HCT116 (cell line): ENCODE measurements around the gene SIK3. TPM values are rescaled to one million over a fixed set of nuclear protein-coding genes. Genes with fewer than 3 reads are reported as not detected.

Experiments
- ATAC-seq: fragments of 200-7000 bp; cut with Tn5 transposase; 2 replicates; pipeline ENCODE4 v1.9.1; 2020; ENCODE audit warnings: mild to moderate bottlenecking, moderate library complexity
- BruUV-seq: library from RNA; stranded (reverse); fragments of 400-500 nt; replicated peaks from 2 replicates; lab custom pipeline; 2021; lab: Mats Ljungman, UMichigan
- CTCF ChIA-PET: fragments of 300-600 bp; sonication (Branson Sonifier 250); formaldehyde crosslinking; loops from one replicate; lab custom pipeline; 2021; ENCODE audit warnings: antibody characterized with exemption; lab: Charles Lee
- POLR2A ChIA-PET: fragments of 300-600, 350-600 bp; sonication (Branson Sonifier 250); formaldehyde crosslinking; loops from one replicate; lab custom pipeline; 2021; ENCODE audit warnings: antibody characterized with exemption; lab: Charles Lee
- RAD21 ChIA-PET, 2 experiments: fragments of 300-600 bp; sonication (Branson Sonifier 250); formaldehyde crosslinking; loops; one replicate each; lab custom pipeline; 2023; ENCODE audit warnings: low total read pairs in 2 of 2; ENCODE audit not compliant: uncharacterized antibody in 2 of 2, unreplicated experiment in 2 of 2, low non-redundant PET in 1 of 2; lab: Charles Lee
- DNase-seq: peaks from one replicate; pipeline ENCODE4 v3.0.0-alpha.2; 2010; ENCODE audit warnings: low read depth, low spot score
- H2AFZ ChIP-seq: fragments of 200-600 bp; shearing (Covaris generic), sonication (generic); 2 replicates; pipeline ENCODE4 v1.6.1; 2017; ENCODE audit warnings: low read depth, mixed run types, mixed read lengths, antibody characterized with exemption, low read length; ENCODE audit not compliant: poor library complexity, severe bottlenecking
- H3K27ac ChIP-seq: 2 replicates; pipeline ENCODE4 v1.5.1; 2012; ENCODE audit warnings: low read depth, low read length
- H3K27me3 ChIP-seq: fragments of 200-600 bp; sonication (generic); 2 replicates; pipeline ENCODE4 v1.6.1; 2016; ENCODE audit warnings: mixed run types, low read length, mixed read lengths; ENCODE audit not compliant: insufficient read depth
- H3K36me3 ChIP-seq, 2 experiments: fragments of 200-500 bp in 1 of 2; fragments of 200-600 bp in 1 of 2; sonication (Bioruptor generic) in 1 of 2; sonication (generic) in 1 of 2; 2 replicates each; pipeline versions ENCODE4 v1.5.1 to v1.6.1; 2014 to 2016; ENCODE audit warnings: low read length in 2 of 2, inconsistent platforms in 1 of 2, mixed read lengths in 1 of 2, mixed run types in 1 of 2; ENCODE audit not compliant: insufficient read depth in 2 of 2, control insufficient read depth in 1 of 2
- H3K4me1 ChIP-seq, 2 experiments: fragments of 200-600 bp in 1 of 2; sonication (generic) in 1 of 2; 2 replicates each; pipeline versions ENCODE4 v1.5.1 to v1.6.1; 2012 to 2017; ENCODE audit warnings: low read length in 2 of 2, inconsistent platforms in 1 of 2, mild to moderate bottlenecking in 1 of 2, mixed read lengths in 1 of 2, mixed run types in 1 of 2, moderate library complexity in 1 of 2; ENCODE audit not compliant: insufficient read depth in 2 of 2, control insufficient read depth in 1 of 2
- H3K4me2 ChIP-seq: fragments of 200-600 bp; sonication (generic); 2 replicates; pipeline ENCODE4 v1.6.1; 2017; ENCODE audit warnings: mixed run types, low read length, mixed read lengths
- H3K4me3 ChIP-seq, 2 experiments: fragments of 200-600 bp in 1 of 2; sonication (generic) in 1 of 2; replicated peaks in 1 of 2; 2 replicates each; pipeline ENCODE4 v1.5.1; 2011 to 2016; ENCODE audit warnings: low read length in 2 of 2, control low read depth in 1 of 2, low read depth in 1 of 2, mild to moderate bottlenecking in 1 of 2, mixed read lengths in 1 of 2, mixed run types in 1 of 2
- H3K79me2 ChIP-seq: fragments of 200-600 bp; sonication (generic); 2 replicates; pipeline ENCODE4 v1.6.1; 2017; ENCODE audit warnings: mild to moderate bottlenecking, mixed run types, low read length, moderate library complexity, mixed read lengths; ENCODE audit not compliant: insufficient read depth
- H3K9ac ChIP-seq: fragments of 200-600 bp; sonication (generic); 2 replicates; pipeline ENCODE4 v1.6.1; 2016; ENCODE audit warnings: low read length, mixed read lengths
- H3K9me2 ChIP-seq: fragments of 200-600 bp; sonication (generic), shearing (Covaris generic); 2 replicates; pipeline ENCODE4 v1.6.1; 2017; ENCODE audit warnings: mixed run types, mild to moderate bottlenecking, moderate library complexity; ENCODE audit not compliant: insufficient read depth
- H3K9me3 ChIP-seq, 2 experiments: fragments of 200-500 bp in 1 of 2; fragments of 200-600 bp in 1 of 2; sonication (Bioruptor generic) in 1 of 2; sonication (generic) in 1 of 2; 2 replicates each; pipeline ENCODE4 v1.6.1; 2014 to 2017; ENCODE audit warnings: low read length in 2 of 2, mixed read lengths in 2 of 2, inconsistent platforms in 1 of 2, low read depth in 1 of 2, mild to moderate bottlenecking in 1 of 2, mixed run types in 1 of 2, moderate library complexity in 1 of 2; ENCODE audit not compliant: control insufficient read depth in 1 of 2, insufficient read depth in 1 of 2
- H4K20me1 ChIP-seq: fragments of 200-600 bp; sonication (generic), shearing (Covaris generic); 2 replicates; pipeline ENCODE4 v1.6.1; 2017; ENCODE audit warnings: mixed run types, mild to moderate bottlenecking, moderate library complexity; ENCODE audit not compliant: insufficient read depth
- CBX3 ChIP-seq: IDR thresholded peaks from 2 replicates; pipeline ENCODE4 v1.6.1; 2012; ENCODE audit warnings: low read depth
- CEBPB ChIP-seq: IDR thresholded peaks from 2 replicates; pipeline ENCODE4 v1.6.1; 2012; ENCODE audit warnings: low read depth
- ELF1 ChIP-seq: IDR thresholded peaks from 2 replicates; pipeline ENCODE4 v1.6.1; 2012; ENCODE audit warnings: low read depth, borderline replicate concordance
- EZH2 ChIP-seq: fragments of 200-600 bp; sonication (generic); IDR thresholded peaks from 2 replicates; pipeline ENCODE4 v1.6.1; 2017; ENCODE audit warnings: antibody characterized with exemption, mixed run types
- EZH2phosphoT487 ChIP-seq: fragments of 200-600 bp; IDR thresholded peaks from 2 replicates; pipeline ENCODE4 v1.6.1; 2018; ENCODE audit warnings: antibody characterized with exemption, borderline replicate concordance
- FOSL1 ChIP-seq: IDR thresholded peaks from 2 replicates; pipeline ENCODE4 v1.6.1; 2012; ENCODE audit warnings: low read depth
- JUND ChIP-seq: IDR thresholded peaks from 2 replicates; pipeline ENCODE4 v1.6.1; 2012
- POLR2A ChIP-seq: IDR thresholded peaks from 2 replicates; pipeline ENCODE4 v1.7.0; 2011; ENCODE audit warnings: borderline replicate concordance; ENCODE audit not compliant: insufficient read depth, insufficient read length; ENCODE audit errors: extremely low read depth
- SRF ChIP-seq: IDR thresholded peaks from 2 replicates; pipeline ENCODE4 v1.6.1; 2012; ENCODE audit warnings: low read depth
- TCF7L2 ChIP-seq: IDR thresholded peaks from 2 replicates; pipeline ENCODE4 v1.7.0; 2011; ENCODE audit warnings: borderline replicate concordance, inconsistent platforms; ENCODE audit not compliant: insufficient read depth, insufficient read length; ENCODE audit errors: extremely low read depth
- YY1 ChIP-seq: IDR thresholded peaks from 2 replicates; pipeline ENCODE4 v1.6.1; 2011; ENCODE audit warnings: low read length, low read depth, moderate library complexity, mild to moderate bottlenecking; ENCODE audit not compliant: insufficient replicate concordance; ENCODE audit errors: extremely low read depth
- ZFX ChIP-seq: fragments of 450-650 bp; IDR thresholded peaks from 2 replicates; pipeline ENCODE4 v1.6.1; 2017
- ZNF274 ChIP-seq: fragments of 200-500 bp; sonication (Bioruptor generic); IDR thresholded peaks from 2 replicates; pipeline ENCODE4 v1.6.1; 2014; ENCODE audit warnings: mild to moderate bottlenecking, low read depth, low read length, inconsistent platforms
- intact Hi-C: fragments of 100-400 bp; cut with micrococcal nuclease; formaldehyde crosslinking; loops from 2 replicates; pipeline ENCODE4 v1.10.0; 2022
- total RNA-seq: library from RNA; stranded (reverse); gene quantifications from one replicate; pipeline ENCODE4 v1.2.1, GENCODE V29; 2021; ENCODE audit not compliant: unreplicated experiment
- TF ChIP-seq, protein P1 (sequence below): IDR thresholded peaks from 2 replicates; pipeline ENCODE4 v1.6.1; 2012
- TF ChIP-seq, protein P2 (sequence below), 3 experiments: fragments of 200-600 bp in 1 of 3; sonication (generic) in 1 of 3; IDR thresholded peaks in 2 of 3; conservative IDR thresholded peaks in 1 of 3; 2 replicates each; pipeline ENCODE4 v1.5.1; 2012 to 2017; ENCODE audit warnings: low read depth in 2 of 3, low read length in 2 of 3, antibody characterized with exemption in 1 of 3, borderline replicate concordance in 1 of 3, control low read depth in 1 of 3, mild to moderate bottlenecking in 1 of 3, mixed read lengths in 1 of 3, mixed run types in 1 of 3, moderate library complexity in 1 of 3; ENCODE audit not compliant: insufficient read depth in 1 of 3
- TF ChIP-seq, protein P3 (sequence below): IDR thresholded peaks from 2 replicates; pipeline ENCODE4 v1.6.1; 2012
- TF ChIP-seq, protein P4 (sequence below): IDR thresholded peaks from 2 replicates; pipeline ENCODE4 v1.6.1; 2012; ENCODE audit warnings: low read depth

SIK3 gene
- total RNA-seq, 1 experiment from 2014 or later, result 21.0 TPM

GRCh38 chr11:116819049-116819448 lies 279.2 kb downstream of the SIK3 start:
- Histone ChIP-seq H2AFZ (no peak overlapping the region), H3K4me1 (no peaks in the 10 kb centered on the region), H4K20me1 (no peaks in the 10 kb centered on the region), H3K4me3 (no peak overlapping the region), H3K4me2 (no peak overlapping the region), H3K9ac (no peak overlapping the region), H3K79me2 (no peaks in the 10 kb centered on the region), H3K27me3 (no peaks in the 10 kb centered on the region), H3K9me2 (no peaks in the 10 kb centered on the region), H3K36me3 (no peaks in the 10 kb centered on the region; a peak in 1 of 4 replicates), H3K27ac (no peak overlapping the region), H3K9me3 (no peaks in the 10 kb centered on the region)
- BruUV-seq, result no TSS peak
- CTCF ChIA-PET, result no interaction called here
- DNase-seq, result no peak
- TF ChIP-seq JUND (no peak), CEBPB (no peak), FOSL1 (no peak), SRF (no peak)
- intact Hi-C loops, result no loop called here
- POLR2A ChIA-PET, result no interaction called here
- RAD21 ChIA-PET, result no interaction called here
- ATAC-seq, result no peak

- Histone ChIP-seq H4K20me1 (no peaks in the 10 kb centered on the region), H3K27me3 (no peaks in the 10 kb centered on the region), H3K9me2 (no peaks in the 10 kb centered on the region), H3K4me2 (no peak overlapping the region), H3K4me3 (no peak overlapping the region), H3K27ac (no peak overlapping the region), H2AFZ (no peak overlapping the region), H3K79me2 (no peaks in the 10 kb centered on the region), H3K4me1 (no peaks in the 10 kb centered on the region), H3K9me3 (no peaks in the 10 kb centered on the region), H3K9ac (no peak overlapping the region), H3K36me3 (no peaks in the 10 kb centered on the region; a peak in 1 of 4 replicates)
- ATAC-seq, result no peak
- RAD21 ChIA-PET, result no interaction called here
- CTCF ChIA-PET, result no interaction called here
- DNase-seq, result no peak
- no TSS peak for BruUV-seq
- POLR2A ChIA-PET, result no interaction called here
- intact Hi-C loops, result no loop called here
- TF ChIP-seq ZFX (no peak), YY1 (no peak), ZNF274 (no peak), ELF1 (no peak), CBX3 (no peak), POLR2A (no peak), TCF7L2 (no peak), JUND (no peak), CEBPB (no peak), SRF (no peak), EZH2phosphoT487 (no peak), EZH2 (no peak)
- TF ChIP-seq, protein P1, sequence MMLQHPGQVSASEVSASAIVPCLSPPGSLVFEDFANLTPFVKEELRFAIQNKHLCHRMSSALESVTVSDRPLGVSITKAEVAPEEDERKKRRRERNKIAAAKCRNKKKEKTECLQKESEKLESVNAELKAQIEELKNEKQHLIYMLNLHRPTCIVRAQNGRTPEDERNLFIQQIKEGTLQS, result no peak
- TF ChIP-seq, protein P2, sequence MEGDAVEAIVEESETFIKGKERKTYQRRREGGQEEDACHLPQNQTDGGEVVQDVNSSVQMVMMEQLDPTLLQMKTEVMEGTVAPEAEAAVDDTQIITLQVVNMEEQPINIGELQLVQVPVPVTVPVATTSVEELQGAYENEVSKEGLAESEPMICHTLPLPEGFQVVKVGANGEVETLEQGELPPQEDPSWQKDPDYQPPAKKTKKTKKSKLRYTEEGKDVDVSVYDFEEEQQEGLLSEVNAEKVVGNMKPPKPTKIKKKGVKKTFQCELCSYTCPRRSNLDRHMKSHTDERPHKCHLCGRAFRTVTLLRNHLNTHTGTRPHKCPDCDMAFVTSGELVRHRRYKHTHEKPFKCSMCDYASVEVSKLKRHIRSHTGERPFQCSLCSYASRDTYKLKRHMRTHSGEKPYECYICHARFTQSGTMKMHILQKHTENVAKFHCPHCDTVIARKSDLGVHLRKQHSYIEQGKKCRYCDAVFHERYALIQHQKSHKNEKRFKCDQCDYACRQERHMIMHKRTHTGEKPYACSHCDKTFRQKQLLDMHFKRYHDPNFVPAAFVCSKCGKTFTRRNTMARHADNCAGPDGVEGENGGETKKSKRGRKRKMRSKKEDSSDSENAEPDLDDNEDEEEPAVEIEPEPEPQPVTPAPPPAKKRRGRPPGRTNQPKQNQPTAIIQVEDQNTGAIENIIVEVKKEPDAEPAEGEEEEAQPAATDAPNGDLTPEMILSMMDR (IDR thresholded peaks at IDR 0.05 in 2 of 3, conservative IDR thresholded peaks at IDR 0.05 in 1 of 3; ENCODE audit: borderline replicate concordance in 1 of 3, insufficient read depth in 1 of 3, low read depth in 2 of 3, low read length in 2 of 3), result no peak
- TF ChIP-seq, protein P3, sequence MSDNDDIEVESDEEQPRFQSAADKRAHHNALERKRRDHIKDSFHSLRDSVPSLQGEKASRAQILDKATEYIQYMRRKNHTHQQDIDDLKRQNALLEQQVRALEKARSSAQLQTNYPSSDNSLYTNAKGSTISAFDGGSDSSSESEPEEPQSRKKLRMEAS, result no peak
- TF ChIP-seq, protein P4, sequence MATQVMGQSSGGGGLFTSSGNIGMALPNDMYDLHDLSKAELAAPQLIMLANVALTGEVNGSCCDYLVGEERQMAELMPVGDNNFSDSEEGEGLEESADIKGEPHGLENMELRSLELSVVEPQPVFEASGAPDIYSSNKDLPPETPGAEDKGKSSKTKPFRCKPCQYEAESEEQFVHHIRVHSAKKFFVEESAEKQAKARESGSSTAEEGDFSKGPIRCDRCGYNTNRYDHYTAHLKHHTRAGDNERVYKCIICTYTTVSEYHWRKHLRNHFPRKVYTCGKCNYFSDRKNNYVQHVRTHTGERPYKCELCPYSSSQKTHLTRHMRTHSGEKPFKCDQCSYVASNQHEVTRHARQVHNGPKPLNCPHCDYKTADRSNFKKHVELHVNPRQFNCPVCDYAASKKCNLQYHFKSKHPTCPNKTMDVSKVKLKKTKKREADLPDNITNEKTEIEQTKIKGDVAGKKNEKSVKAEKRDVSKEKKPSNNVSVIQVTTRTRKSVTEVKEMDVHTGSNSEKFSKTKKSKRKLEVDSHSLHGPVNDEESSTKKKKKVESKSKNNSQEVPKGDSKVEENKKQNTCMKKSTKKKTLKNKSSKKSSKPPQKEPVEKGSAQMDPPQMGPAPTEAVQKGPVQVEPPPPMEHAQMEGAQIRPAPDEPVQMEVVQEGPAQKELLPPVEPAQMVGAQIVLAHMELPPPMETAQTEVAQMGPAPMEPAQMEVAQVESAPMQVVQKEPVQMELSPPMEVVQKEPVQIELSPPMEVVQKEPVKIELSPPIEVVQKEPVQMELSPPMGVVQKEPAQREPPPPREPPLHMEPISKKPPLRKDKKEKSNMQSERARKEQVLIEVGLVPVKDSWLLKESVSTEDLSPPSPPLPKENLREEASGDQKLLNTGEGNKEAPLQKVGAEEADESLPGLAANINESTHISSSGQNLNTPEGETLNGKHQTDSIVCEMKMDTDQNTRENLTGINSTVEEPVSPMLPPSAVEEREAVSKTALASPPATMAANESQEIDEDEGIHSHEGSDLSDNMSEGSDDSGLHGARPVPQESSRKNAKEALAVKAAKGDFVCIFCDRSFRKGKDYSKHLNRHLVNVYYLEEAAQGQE, result no peak
Observed at GRCh38 chr11:116814502-116814901, 283.7 kb downstream of the SIK3 start.
